Liver (tissue), 3 donors: ENCODE measurements around the gene RUSC1.

ENCODE experiments used
- CTCF ChIP-seq: fragments of 150-350 bp; IDR thresholded peaks from 2 replicates; pipeline ENCODE4 v1.5.1; 2017; ENCODE audit warnings: improper control_type of control experiment, low read depth, low read length; ENCODE audit not compliant: missing input control
- NR2F2 ChIP-seq: IDR thresholded peaks from 2 replicates; pipeline ENCODE4 v1.6.1; 2016; ENCODE audit warnings: antibody characterized with exemption
- donor health status: healthy.
- donor health status: healthy.

- TF ChIP-seq CTCF (no peak), NR2F2 (no peak)
Measured at GRCh38 chr1:155295183-155295941, 25.3 kb upstream of the RUSC1 start.
